T-cell (primary cell): ENCODE data around the gene VMP1. TPM values are rescaled to one million over a fixed set of nuclear protein-coding genes. Genes with fewer than 3 reads are reported as not detected.

Source experiments
- total RNA-seq, 35 experiments: library from RNA in 6 of 35; stranded (reverse) in 6 of 35; fragments of 120-200 nt in 1 of 35; gene quantifications; one replicate each; pipeline versions ENCODE4 v1.2.1 to v1.2.4 and lab custom pipeline; 2013 to 2026

Gene VMP1
- total RNA-seq, 5 donors from 2014 or later (not counting 1 experiment from before 2014, with no cell fraction given): 93.7 to 104 (median 97.6) TPM

Other genes with a start within 250 kb of the VMP1 start
- gene DHX40, start 142.0 kb upstream of the VMP1 start, total RNA-seq: 10 to 100 TPM; 21.3 to 50.8 (median 24.9) TPM
- 10 to 100 TPM; 70.3 to 98.7 (median 85.3) TPM for gene CLTC, start 87.8 kb upstream of the VMP1 start, total RNA-seq
- gene PTRH2, start 224 bp upstream of the VMP1 start, total RNA-seq: 10 to 100 TPM in 3 of 5 donors, 1 to 10 TPM in 2; 5.4 to 18.8 (median 15.3) TPM
- gene TUBD1, start 185.3 kb downstream of the VMP1 start, total RNA-seq: 10 to 100 TPM; 16.6 to 27.9 (median 25.1) TPM
- gene RPS6KB1, start 185.5 kb downstream of the VMP1 start, total RNA-seq: 10 to 100 TPM; 57.7 to 90.4 (median 61.7) TPM